Keratinocyte (primary cell): Measurements from ENCODE around the gene KCNMA1. TPM values are rescaled to one million over a fixed set of nuclear protein-coding genes. Genes with fewer than 3 reads are reported as not detected.

Experiments used
- DNase-seq: peaks from one replicate; pipeline ENCODE4 v3.0.0-alpha.2; 2011; ENCODE audit warnings: low read depth, missing footprints, low spot score
- FAIRE-seq: peaks from 2 replicates; lab custom pipeline; 2011; peaks lifted over from hg19 to GRCh38; lab: Jason Lieb, UNC
- H2AFZ ChIP-seq: 2 replicates; pipeline ENCODE4 v1.6.0; 2012; ENCODE audit warnings: low read length, control low read depth, inconsistent platforms; ENCODE audit not compliant: control insufficient read depth
- H3K27ac ChIP-seq: 2 replicates; pipeline ENCODE4 v1.5.1; 2011; ENCODE audit warnings: low read length; ENCODE audit not compliant: control insufficient read depth, insufficient read depth
- H3K27me3 ChIP-seq: 3 replicates; pipeline ENCODE4 v1.6.0; 2011; ENCODE audit warnings: low read length; ENCODE audit not compliant: control insufficient read depth, insufficient read depth; ENCODE audit errors: extremely low read depth
- H3K36me3 ChIP-seq, 2 experiments: 2 replicates in 1 of 2; 3 replicates in 1 of 2; pipeline ENCODE4 v1.5.1; 2011; ENCODE audit warnings: low read length in 2 of 2, mild to moderate bottlenecking in 1 of 2; ENCODE audit not compliant: control insufficient read depth in 2 of 2, insufficient read depth in 2 of 2; ENCODE audit errors: extremely low read depth in 1 of 2
- H3K4me1 ChIP-seq: 3 replicates; pipeline ENCODE4 v1.5.1; 2011; ENCODE audit warnings: low read length; ENCODE audit not compliant: control insufficient read depth, insufficient read depth; ENCODE audit errors: extremely low read depth
- H3K4me2 ChIP-seq: 3 replicates; pipeline ENCODE4 v1.6.0; 2011; ENCODE audit warnings: low read depth, low read length; ENCODE audit not compliant: control insufficient read depth, insufficient read depth; ENCODE audit errors: extremely low read depth
- H3K4me3 ChIP-seq, 3 experiments: fragments of 200-600 bp in 1 of 3; sonication (generic) in 1 of 3; 2 replicates in 2 of 3; 3 replicates in 1 of 3; pipeline ENCODE4 v1.5.1; 2011 to 2016; ENCODE audit warnings: low read length in 3 of 3, mild to moderate bottlenecking in 3 of 3, control low read depth in 2 of 3, inconsistent platforms in 1 of 3, low read depth in 1 of 3, mixed read lengths in 1 of 3, mixed run types in 1 of 3, moderate library complexity in 1 of 3; ENCODE audit not compliant: control insufficient read depth in 2 of 3, insufficient read depth in 2 of 3; ENCODE audit errors: extremely low read depth in 1 of 3
- H3K79me2 ChIP-seq: 2 replicates; pipeline ENCODE4 v1.6.0; 2012; ENCODE audit warnings: low read length; ENCODE audit not compliant: control insufficient read depth, insufficient read depth
- H3K9ac ChIP-seq: 3 replicates; pipeline ENCODE4 v1.6.0; 2011; ENCODE audit warnings: low read length; ENCODE audit not compliant: control insufficient read depth, insufficient read depth; ENCODE audit errors: extremely low read depth
- H3K9me1 ChIP-seq: 3 replicates; pipeline ENCODE4 v1.6.0; 2011; ENCODE audit warnings: low read length; ENCODE audit not compliant: control insufficient read depth, insufficient read depth; ENCODE audit errors: extremely low read depth
- H3K9me3 ChIP-seq: 2 replicates; pipeline ENCODE4 v1.5.1; 2012; ENCODE audit warnings: low read depth, low read length; ENCODE audit not compliant: control insufficient read depth
- H4K20me1 ChIP-seq: 3 replicates; pipeline ENCODE4 v1.6.0; 2011; ENCODE audit warnings: low read length; ENCODE audit not compliant: control insufficient read depth, insufficient read depth; ENCODE audit errors: extremely low read depth
- EZH2 ChIP-seq: IDR thresholded peaks from one replicate; pipeline ENCODE4 v1.6.1; 2012; ENCODE audit warnings: inconsistent platforms, mild to moderate bottlenecking, low read length, moderate library complexity
- dilution Hi-C: fragments of 300-500 bp; cut with MboI; formaldehyde crosslinking; loops from one replicate; pipeline ENCODE4 v1.7.0; 2020; ENCODE audit warnings: low sequenced_read_pairs; ENCODE audit not compliant: extremely low pct_ligation_motif_present
- polyA plus RNA-seq, 5 experiments: library from polyadenylated mRNA; depleted of rRNA in 3 of 5; stranded (reverse) in 3 of 5; stranded (forward) in 1 of 5; unstranded in 1 of 5; fragments of >200 nt; gene quantifications; 1 replicate in 1 of 5; 2 replicates in 3 of 5; 3 replicates in 1 of 5; pipeline versions ENCODE4 v1.2.1 to v1.2.3, GENCODE V29; 2011 to 2012; ENCODE audit warnings: missing spikeins in 2 of 5, low read depth in 1 of 5, low replicate concordance in 1 of 5
- TF ChIP-seq, protein P1 (sequence below), 3 experiments: IDR thresholded peaks in 1 of 3; conservative IDR thresholded peaks in 1 of 3; optimal IDR thresholded peaks in 1 of 3; 2 replicates in 2 of 3; 3 replicates in 1 of 3; pipeline versions ENCODE3 to v1.5.1; 2011; ENCODE audit warnings: low read length in 3 of 3, mild to moderate bottlenecking in 3 of 3, moderate library complexity in 2 of 3, control low read depth in 1 of 3, inconsistent platforms in 1 of 3; ENCODE audit not compliant: insufficient read depth in 2 of 3; ENCODE audit errors: extremely low read depth in 1 of 3

Gene KCNMA1
- polyA plus RNA-seq, 1 donor (not counting 4 experiments of a cell fraction or from before 2014, with no cell fraction given): 6.3 TPM

DNA sequence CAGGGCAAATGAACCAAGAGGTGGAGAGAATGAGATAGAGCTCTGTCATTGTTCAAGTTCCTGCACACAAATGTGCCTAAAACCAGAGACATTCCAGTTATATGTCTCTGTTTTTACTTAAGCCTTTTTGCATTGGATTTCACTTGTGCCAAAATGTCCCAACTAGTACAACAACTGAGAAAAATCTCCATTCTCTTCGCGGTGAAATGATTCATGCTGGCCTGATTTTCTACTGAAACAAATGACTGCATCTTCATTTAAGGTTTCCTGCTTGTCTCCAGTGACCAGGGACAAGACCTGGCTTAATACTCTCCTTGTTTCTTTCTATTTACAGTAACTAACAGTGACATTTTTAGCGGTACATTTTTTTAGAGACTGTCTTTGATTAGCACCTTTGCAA, 714.9 kb downstream of the KCNMA1 start:
- Histone ChIP-seq H3K4me1 (no peaks in the 10 kb centered on the region), H4K20me1 (no peaks in the 10 kb centered on the region)
- dilution Hi-C loops: no loop called here

DNA sequence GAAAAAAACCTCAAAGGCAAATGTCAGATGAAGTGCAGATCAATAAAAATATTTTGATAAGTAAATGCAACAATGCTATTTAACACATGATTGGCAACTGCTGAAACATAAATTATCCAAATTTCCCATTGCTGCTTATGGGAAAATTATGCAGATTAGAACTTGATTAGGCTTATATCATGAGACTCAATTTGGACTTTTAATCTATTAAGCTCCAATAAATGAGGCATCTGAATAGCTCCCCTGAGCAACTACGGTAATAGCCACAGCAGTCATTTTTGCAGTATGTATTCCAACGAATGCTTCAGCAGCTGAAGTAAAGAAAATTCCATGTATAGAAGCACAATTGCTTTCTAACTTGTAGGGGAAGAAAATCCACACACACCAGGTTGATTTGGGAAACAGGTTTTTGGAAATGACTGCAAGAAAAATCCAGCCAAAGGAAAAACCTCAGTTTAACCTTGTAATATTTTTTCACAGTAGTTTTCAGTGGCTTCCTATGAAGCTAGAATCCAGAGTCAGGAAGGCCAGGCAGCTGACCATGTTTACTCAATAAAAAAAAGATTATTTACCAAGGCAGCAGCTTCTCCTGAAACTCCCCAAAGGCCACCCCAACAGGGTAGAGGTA, 716.1 kb downstream of the KCNMA1 start:
- TF ChIP-seq EZH2: no peak
- TF ChIP-seq, protein P1, sequence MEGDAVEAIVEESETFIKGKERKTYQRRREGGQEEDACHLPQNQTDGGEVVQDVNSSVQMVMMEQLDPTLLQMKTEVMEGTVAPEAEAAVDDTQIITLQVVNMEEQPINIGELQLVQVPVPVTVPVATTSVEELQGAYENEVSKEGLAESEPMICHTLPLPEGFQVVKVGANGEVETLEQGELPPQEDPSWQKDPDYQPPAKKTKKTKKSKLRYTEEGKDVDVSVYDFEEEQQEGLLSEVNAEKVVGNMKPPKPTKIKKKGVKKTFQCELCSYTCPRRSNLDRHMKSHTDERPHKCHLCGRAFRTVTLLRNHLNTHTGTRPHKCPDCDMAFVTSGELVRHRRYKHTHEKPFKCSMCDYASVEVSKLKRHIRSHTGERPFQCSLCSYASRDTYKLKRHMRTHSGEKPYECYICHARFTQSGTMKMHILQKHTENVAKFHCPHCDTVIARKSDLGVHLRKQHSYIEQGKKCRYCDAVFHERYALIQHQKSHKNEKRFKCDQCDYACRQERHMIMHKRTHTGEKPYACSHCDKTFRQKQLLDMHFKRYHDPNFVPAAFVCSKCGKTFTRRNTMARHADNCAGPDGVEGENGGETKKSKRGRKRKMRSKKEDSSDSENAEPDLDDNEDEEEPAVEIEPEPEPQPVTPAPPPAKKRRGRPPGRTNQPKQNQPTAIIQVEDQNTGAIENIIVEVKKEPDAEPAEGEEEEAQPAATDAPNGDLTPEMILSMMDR (optimal IDR thresholded peaks at IDR 0.05 in 1 of 3, IDR thresholded peaks at IDR 0.05 in 1 of 3, conservative IDR thresholded peaks at IDR 0.05 in 1 of 3; ENCODE audit: extremely low read depth in 1 of 3, insufficient read depth in 2 of 3, low read length in 3 of 3): no peak
- H3K36me3 ChIP-seq: no peaks in the 10 kb centered on the region
- FAIRE-seq (no peak), DNase-seq (no peak)
- H3K9me1 ChIP-seq: no peaks in the 10 kb centered on the region
- H3K9me3 ChIP-seq: no peaks in the 10 kb centered on the region
- no peaks in the 10 kb centered on the region for H3K27me3 ChIP-seq
- no peak overlapping the region for H3K4me2 ChIP-seq
- H2AFZ ChIP-seq: no peak overlapping the region
- no peak overlapping the region for H3K9ac ChIP-seq
- dilution Hi-C loops: no loop called here
- H3K79me2 ChIP-seq: no peaks in the 10 kb centered on the region
- no peaks in the 10 kb centered on the region for H3K4me1 ChIP-seq
- H3K4me3 ChIP-seq: no peak overlapping the region
- no peak overlapping the region for H3K27ac ChIP-seq
- H4K20me1 ChIP-seq: no peaks in the 10 kb centered on the region

More for the DNA sequence above, 714.9 kb downstream of the KCNMA1 start:
- H3K9ac ChIP-seq: no peak overlapping the region
- no peak overlapping the region for H3K4me2 ChIP-seq
- no peak overlapping the region for H2AFZ ChIP-seq
- H3K79me2 ChIP-seq: no peaks in the 10 kb centered on the region
- H3K9me3 ChIP-seq: no peaks in the 10 kb centered on the region
- H3K27me3 ChIP-seq: no peaks in the 10 kb centered on the region
- H3K9me1 ChIP-seq: no peaks in the 10 kb centered on the region
- H3K4me3 ChIP-seq: no peak overlapping the region
- TF ChIP-seq, protein P1 (optimal IDR thresholded peaks at IDR 0.05 in 1 of 3, IDR thresholded peaks at IDR 0.05 in 1 of 3, conservative IDR thresholded peaks at IDR 0.05 in 1 of 3; ENCODE audit: extremely low read depth in 1 of 3, insufficient read depth in 2 of 3, low read length in 3 of 3): no peak
- no peak for TF ChIP-seq EZH2
- DNase-seq (no peak), FAIRE-seq (no peak)
- H3K36me3 ChIP-seq: no peaks in the 10 kb centered on the region
- no peak overlapping the region for H3K27ac ChIP-seq
